Measurements from ENCODE around the gene MS4A6A. TPM values are rescaled to one million over a fixed set of nuclear protein-coding genes. Genes with fewer than 3 reads are reported as not detected.
"Not testable (repeated sequence)": the region's sequence is repeated elsewhere in the genome, so short reads cannot be mapped to it uniquely, and the experiment has no call there.

Gene MS4A6A
- total RNA-seq, 1 donor from 2014 or later = 35.0 TPM

- DNase-seq (ENCODE audit: low spot score in 2 of 2) = no peak
- Histone ChIP-seq H3K36me3 (no peaks in the 10 kb centered on the region), H3K27ac (no peak overlapping the region), H3K4me3 (no peak overlapping the region), H3K4me1 (no peaks in the 10 kb centered on the region), H3K27me3 (no peaks in the 10 kb centered on the region), H3K9me3 (no peaks in the 10 kb centered on the region)
- intact Hi-C loops (cut with DNase I) = no loop called here
- no peak for TF ChIP-seq CTCF (IDR thresholded peaks at IDR 0.05)
These were observed 21.1 kb downstream of the MS4A6A start for GRCh38 chr11:60161766-60162165.

DNA sequence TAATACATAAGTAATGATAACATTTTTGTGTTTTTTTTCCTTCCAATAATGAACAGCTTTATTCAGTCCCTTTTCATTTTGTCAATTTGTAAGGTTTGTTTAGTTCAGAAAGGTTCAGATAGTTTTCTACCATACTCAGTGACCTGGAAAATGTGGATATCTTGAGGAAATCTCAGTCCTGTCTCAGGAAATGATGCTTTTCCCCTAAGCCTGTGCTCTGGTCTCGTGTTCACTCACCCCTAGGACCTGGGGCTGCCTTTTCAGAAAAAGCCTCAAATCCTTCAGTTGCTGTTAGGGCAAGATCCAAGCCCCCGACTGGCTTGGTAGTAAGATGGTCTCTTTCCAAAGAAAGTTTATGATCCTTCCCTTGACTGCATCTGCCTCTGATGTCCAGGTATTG, 21.8 kb downstream of the MS4A6A start:
- H3K27ac ChIP-seq = no peak overlapping the region
- no peak for DNase-seq (ENCODE audit: low spot score in 2 of 2)
- H3K4me1 ChIP-seq = no peaks in the 10 kb centered on the region
- no peak overlapping the region for H3K4me3 ChIP-seq
- intact Hi-C loops (cut with DNase I) = no loop called here
- no peak for TF ChIP-seq CTCF (IDR thresholded peaks at IDR 0.05)
- no peaks in the 10 kb centered on the region for H3K9me3 ChIP-seq
- H3K36me3 ChIP-seq = no peaks in the 10 kb centered on the region
- no peaks in the 10 kb centered on the region for H3K27me3 ChIP-seq

DNA sequence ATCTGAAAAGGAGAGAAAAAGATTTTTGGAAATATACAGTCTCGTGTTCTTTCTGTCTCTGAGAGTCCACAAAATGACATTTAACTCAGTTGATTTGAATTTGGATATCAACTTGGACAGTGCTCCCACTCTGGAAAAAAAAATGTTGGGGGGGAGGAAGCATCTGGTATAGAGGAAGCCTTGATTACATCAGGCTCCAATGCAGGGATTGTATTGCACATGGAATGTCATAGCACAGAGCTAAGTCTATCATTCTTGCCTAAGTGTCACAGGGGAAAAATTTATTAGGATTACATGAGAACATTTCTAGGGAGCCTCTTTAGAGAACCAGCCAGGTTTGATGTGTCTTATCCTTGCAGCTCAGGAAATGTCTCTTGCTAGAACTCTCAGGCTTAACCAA, 23.0 kb downstream of the MS4A6A start:
- Histone ChIP-seq H3K9me3 (no peaks in the 10 kb centered on the region), H3K4me1 (no peaks in the 10 kb centered on the region), H3K27me3 (no peaks in the 10 kb centered on the region), H3K4me3 (no peak overlapping the region), H3K36me3 (no peaks in the 10 kb centered on the region), H3K27ac (no peak overlapping the region)
- no peak for DNase-seq (ENCODE audit: low spot score in 2 of 2)
- intact Hi-C loops (cut with DNase I) = no loop called here
- TF ChIP-seq CTCF (IDR thresholded peaks at IDR 0.05) = no peak

GRCh38 chr11:60159284-60159683, 23.6 kb downstream of the MS4A6A start:
- no peak overlapping the region for H3K27ac ChIP-seq
- H3K36me3 ChIP-seq = no peaks in the 10 kb centered on the region
- H3K4me1 ChIP-seq = no peaks in the 10 kb centered on the region
- no peak overlapping the region for H3K4me3 ChIP-seq
- no peak for TF ChIP-seq CTCF (IDR thresholded peaks at IDR 0.05)
- no peaks in the 10 kb centered on the region for H3K27me3 ChIP-seq
- no peak for DNase-seq (ENCODE audit: low spot score in 2 of 2)
- H3K9me3 ChIP-seq = no peaks in the 10 kb centered on the region
- intact Hi-C loops (cut with DNase I) = no loop called here

GRCh38 chr11:60158636-60159035, 24.2 kb downstream of the MS4A6A start:
- Histone ChIP-seq H3K4me1 (no peaks in the 10 kb centered on the region), H3K27me3 (no peaks in the 10 kb centered on the region), H3K36me3 (no peaks in the 10 kb centered on the region), H3K9me3 (no peaks in the 10 kb centered on the region), H3K4me3 (no peak overlapping the region), H3K27ac (no peak overlapping the region)
- DNase-seq (ENCODE audit: low spot score in 2 of 2) = no peak
- intact Hi-C loops (cut with DNase I) = no loop called here
- no peak for TF ChIP-seq CTCF (IDR thresholded peaks at IDR 0.05)

- no peak overlapping the region for H3K27ac ChIP-seq
- no peak overlapping the region for H3K4me3 ChIP-seq
- H3K36me3 ChIP-seq = no peaks in the 10 kb centered on the region
- no peaks in the 10 kb centered on the region for H3K4me1 ChIP-seq
- intact Hi-C loops (cut with DNase I) = no loop called here
- no peak for TF ChIP-seq CTCF (IDR thresholded peaks at IDR 0.05)
- no peaks in the 10 kb centered on the region for H3K9me3 ChIP-seq
- DNase-seq (ENCODE audit: low spot score in 2 of 2) = no peak
- H3K27me3 ChIP-seq = no peaks in the 10 kb centered on the region
These were observed 27.0 kb downstream of the MS4A6A start for GRCh38 chr11:60155931-60156330.

- H3K27me3 ChIP-seq, H3K9me3 ChIP-seq: not testable (repeated sequence)
These were observed 30.2 kb downstream of the MS4A6A start for GRCh38 chr11:60152727-60153126.

More at GRCh38 chr11:60152727-60153126, 30.2 kb downstream of the MS4A6A start:
- H3K4me3 ChIP-seq; DNase-seq (ENCODE audit: low spot score in 2 of 2); H3K36me3 ChIP-seq; H3K27ac ChIP-seq; intact Hi-C loops (cut with DNase I); H3K4me1 ChIP-seq: not testable (repeated sequence)

Data from ascending aorta (tissue), 2 donors.